Hepatic stellate cell (primary cell): ENCODE measurements around the gene PTPRN2.

ENCODE experiments used
- DNase-seq: peaks from one replicate; pipeline ENCODE4 v3.0.0; 2011; ENCODE audit warnings: low spot score

PTPRN2 gene

DNA sequence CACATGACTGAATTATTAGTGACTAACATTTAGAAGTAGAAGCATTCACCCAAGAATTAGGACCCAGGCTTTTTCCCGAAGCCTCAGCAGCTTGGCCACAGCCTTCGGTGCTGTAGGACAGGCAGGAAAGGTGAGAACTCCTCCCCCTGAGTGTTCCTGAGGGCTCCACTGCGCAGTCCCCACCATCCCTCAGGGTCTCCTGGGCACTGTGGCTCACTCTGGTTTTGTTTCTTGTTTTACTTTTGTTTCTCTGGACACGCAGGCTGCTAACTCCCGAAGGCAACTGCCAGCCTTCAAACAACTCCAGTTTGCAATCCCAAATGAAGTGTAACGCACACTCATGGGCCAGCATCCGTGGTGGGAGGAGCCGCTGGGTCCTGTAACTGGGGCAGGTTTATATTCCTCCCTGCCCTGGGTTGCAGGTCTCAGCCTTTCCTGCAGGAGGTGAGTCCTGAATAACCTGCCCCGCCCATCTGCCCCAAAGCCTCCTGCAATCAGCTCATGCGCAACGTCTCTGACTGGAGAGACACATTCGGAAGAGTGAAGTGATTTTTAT, 492.9 kb downstream of the PTPRN2 start:
- no peak for DNase-seq

DNA sequence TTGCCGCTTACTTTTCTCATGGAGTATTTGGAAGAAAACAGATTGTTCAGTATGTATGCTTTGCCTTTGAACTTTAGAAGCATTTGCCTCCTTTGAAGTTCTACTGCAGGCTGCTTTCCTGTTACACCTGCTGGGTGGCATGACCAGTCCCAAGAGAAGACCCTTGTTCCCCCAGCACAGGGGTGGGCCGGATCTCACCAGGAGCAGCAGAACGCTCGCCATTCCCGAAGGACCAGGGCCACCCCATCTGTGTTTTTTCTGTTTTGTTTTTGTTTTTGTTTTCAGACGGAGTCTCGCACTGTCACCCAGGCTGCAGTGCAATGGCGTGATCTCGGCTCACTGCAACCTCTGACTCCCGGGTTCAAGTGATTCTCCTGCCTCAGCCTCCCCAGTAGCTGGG, 493.6 kb downstream of the PTPRN2 start:
- no peak for DNase-seq

DNA sequence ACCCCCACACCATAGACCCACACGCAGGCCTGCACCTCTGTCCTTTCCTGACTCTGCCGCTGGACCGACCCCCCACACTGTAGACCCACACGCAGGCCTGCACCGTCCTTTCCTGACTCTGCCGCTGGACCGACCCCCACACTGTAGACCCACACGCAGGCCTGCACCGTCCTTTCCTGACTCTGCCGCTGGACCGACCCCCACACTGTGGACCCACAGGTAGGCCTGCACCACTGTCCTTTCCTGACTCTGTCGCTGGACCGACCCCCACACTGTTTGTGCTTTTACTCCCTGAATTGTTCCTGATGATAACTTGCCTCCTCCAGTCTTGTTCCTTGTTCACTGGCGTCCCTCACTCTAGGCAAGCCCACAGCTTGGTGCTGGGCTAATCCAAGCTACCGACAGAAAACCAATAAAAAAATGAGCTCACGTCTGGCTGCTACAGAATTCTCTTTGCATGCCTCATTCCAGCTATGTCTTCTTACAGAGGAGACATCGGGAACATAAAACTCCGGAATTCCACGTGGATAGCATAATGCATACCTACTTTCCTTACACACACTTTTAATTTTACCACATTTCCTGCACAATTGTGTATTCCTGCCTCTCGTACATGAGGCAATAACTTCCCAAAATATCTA, 494.3 kb downstream of the PTPRN2 start:
- no peak for DNase-seq

DNA sequence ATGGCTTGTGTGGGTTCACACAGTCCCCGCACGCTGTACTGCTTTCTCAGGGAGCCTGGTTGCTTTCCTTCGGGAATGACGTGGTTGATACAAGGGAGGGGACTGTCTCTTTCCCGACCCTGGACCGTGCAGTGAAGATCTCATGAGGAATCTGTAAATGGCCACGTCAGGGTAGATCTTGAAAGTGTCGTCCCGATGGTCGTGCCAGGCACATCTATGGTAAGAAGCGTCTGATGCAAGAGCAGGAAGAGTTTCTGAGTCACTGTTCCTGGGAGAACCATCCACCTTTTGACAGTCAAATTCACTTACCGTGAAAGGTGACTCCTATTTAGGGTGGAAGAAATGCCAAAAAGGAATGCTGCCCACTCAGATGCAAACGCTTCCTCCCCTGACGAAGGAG, 500.4 kb downstream of the PTPRN2 start:
- DNase-seq, result no peak

DNA sequence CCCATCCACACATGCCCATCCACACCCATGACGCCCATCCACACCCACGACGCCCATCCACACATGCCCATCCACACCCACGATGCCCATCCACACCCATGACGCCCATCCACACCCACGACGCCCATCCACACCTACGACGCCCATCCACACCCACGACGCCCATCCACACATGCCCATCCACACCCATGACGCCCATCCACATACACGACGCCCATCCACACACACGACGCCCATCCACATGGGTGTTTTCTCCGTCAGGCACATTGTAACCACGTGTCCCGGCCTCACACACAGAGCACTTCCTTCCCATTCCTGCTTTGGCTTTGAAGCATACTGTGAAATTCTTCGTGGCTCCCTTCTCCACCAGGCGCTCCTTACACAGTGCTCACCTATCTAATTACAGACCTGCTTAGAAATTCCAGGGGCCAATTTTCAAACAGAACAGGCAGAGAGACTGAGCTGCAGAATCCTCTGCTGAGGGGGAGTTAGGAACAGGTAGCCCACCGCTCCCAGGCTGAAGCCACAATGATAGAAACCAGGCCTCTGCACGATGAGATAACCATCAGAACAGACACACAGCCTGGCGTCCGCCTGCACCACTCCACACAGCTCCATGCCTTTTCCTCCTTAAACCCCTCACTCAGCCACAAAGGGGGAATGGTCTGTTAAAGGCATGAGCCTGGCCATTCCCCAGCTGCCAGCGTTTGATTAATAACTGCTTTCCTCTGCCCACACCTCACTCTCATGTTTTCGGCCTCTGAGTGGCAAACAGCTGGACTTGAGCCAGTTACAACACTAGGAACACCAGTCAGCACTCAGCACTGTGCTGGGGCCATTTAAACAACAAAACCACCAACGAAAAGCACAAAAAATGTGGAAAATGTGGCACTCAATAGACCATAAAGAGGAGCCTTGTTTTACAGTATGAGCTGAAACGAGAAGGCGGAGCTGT, 501.6 kb downstream of the PTPRN2 start:
- no peak for DNase-seq

DNA sequence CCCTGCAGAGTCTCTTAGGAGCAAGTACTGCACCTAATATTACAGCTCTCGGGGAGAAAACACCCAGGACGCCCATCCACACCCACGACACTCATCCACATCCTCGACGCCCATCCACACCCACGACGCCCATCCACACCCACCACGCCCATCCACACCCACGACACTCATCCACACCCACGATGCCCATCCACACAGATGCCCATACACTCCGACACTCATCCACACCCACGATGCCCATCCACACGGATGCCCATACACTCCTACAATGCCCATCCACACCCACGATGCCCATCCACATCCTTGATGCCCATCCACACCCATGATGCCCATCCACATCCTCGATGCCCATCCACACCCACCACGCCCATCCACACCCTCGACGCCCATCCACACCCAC, 503.1 kb downstream of the PTPRN2 start:
- no peak for DNase-seq

DNA sequence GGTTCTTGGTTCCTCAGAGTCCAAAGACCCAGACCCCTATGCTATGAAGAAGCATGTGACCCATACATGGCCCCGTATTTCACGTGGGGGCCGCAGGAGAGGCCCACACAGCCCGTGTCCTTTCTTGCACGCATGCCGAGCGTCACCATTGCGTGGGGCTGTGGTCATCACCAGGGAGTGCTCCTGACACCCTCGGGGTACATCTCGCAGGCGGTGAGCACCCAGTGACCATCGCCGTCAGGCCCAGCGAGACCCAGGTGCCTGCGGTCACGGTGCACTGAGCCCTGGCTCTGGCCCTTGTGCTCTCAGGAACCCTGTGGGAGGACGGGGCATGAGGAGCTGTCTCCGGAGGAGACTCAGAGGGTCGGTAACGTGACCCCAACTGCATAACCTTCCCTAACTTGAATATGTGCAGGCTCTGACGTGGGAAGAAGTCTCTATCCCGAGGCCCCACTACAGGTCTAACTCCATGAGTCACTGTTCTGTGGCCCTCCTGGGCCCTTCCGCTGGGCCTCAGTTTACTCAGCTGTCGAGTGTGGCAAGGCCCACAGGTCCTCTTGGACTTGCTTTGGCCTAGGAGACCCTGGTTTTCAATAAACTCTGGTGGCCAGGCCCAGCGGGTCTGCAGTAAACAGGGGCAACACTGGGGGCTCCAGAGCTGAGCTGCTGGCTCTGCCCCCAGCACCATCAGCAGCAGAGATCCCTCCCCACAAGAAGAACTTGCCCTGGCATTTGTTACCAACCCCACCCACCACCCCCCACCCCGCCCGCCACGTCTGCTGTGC, 503.9 kb downstream of the PTPRN2 start:
- no peak for DNase-seq

DNA sequence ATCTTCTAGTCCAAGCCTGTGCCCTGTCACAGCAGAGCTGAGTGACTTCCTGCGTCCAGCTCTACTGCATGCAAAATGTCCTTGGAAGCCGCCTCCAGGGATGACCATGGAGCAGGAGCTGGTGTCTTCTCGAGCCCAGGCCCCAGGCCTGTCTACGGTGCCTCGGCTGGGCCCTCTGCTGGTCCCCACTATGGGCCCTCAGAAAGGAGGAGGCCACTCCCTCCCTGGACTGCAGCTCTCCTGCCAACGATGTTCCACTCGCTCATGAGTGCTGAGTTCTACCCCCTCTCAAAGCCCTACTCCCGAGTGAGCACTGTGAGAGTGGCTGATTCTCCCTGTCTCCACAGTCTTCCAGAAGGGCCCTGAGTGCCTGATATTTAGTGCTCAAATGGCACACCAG, 504.9 kb downstream of the PTPRN2 start:
- no peak for DNase-seq

DNA sequence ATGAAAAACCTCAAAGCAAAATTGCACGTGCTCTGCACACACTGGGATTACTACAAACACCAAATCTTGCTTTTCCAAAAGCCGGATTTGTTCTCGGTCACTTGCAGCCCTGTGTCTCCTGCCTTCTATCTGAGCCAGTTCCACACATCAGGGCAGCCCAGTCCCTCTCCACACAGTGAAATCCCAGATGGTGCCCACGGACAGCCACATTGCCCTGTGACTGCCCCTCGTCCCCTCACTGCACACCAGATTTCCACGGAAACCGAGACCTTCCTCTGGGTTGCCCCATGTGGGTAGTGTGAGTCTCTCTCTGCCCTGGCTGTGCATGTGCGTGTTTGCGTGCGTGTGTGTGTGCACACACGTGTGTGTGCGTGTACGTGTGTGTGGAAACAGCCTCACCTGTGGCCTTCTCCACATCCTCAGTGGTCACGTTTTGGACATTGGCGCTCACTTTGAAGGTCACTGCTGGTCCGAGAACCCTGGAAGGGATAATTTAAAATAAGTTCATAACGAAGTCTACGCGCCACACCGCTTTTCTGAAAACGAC, 506.7 kb downstream of the PTPRN2 start:
- DNase-seq, result no peak

DNA sequence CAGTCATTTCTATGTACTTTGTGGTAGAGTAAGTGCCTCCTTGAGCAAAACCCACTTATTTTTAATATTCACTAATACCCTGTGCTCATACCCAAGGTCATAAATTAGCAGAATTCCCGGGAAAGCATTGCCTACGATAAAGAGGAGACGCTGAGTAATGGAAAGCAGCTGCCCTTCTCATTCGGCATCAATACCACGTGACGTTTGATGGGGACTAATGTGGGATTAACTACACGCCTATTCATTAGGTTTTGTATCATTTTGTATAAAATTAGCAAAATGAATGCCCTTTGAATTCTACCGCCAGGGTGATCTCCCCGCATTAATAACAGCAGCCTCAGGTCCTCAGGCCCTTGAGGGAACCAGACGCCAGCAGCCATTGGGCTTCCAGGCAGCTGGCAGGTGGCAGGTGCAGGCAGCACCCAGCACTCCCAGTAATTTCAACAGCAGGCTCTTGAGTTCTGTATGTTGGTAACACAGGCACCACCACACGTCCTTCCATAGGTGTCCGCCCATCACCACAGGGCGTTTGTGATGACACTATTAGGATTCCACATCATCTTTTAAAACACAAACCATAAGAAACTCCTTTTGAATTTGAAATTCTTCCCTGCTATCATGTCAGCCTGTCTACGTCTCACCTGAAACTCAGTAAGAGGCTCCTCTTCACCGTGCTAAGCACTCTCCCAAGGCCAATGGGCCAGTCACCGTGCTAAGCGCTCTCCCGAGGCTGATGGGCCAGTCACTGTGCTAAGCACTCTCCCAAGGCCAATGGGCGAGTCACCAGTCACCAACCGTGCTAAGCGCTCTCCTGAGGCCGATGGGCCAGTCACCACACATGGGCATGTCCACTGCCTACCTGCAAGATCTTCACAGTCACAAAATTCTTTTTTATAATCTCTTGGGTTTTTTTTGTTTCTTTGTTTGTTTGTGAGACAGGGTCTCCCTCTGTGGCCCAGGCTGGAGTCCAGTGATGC, 509.4 kb downstream of the PTPRN2 start:
- DNase-seq, result no peak

DNA sequence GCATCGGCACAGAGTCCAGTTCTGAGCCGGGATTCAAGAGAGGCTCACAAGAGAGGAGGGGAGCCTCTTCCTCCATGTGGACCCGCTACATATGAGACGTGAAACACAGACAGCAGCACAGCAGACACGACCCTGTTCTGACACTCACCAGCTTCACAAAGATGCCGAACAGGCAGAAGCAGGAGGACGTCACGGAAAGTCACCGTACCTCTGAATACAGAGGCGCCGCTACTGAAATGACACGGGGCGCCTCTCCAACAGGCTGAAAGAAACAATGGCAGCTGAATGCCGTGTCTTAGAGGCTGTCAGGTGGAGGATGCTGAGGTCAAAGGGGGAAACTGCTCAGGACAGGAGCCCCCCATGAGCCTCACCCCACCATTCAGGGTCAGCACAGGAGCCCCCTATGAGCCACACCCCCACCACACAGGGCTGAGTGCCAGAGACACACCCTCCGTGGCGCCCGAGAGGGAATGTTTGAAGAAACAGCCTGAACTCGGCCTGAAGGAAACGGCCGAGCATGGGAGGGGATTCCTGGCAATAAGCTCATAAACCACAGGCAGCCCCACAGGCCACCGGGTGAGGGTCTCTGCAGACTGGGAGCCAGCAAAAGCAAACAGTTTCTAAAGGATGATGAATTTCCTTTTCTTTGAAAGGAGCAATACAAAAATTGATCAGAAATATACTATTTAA, 510.3 kb downstream of the PTPRN2 start:
- DNase-seq, result no peak

DNA sequence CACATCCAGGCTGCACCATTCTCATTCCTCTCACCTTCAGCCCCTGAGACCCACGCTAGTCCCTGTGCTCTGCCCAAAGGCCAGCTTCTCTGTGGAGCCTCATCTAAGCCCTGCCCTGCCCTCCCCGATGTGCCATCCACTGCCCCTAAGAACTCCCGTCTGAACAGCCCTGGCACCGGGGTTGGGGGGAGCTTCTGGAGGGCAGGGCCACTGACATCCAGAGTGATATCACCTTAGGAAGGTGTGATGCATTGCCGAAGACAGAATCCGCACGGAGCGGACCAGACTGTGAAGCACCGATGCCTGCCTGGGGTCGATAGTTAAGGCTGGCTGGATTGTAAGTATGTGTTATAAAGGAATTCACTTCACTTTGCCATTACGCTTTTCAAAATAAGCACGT, 511.0 kb downstream of the PTPRN2 start:
- no peak for DNase-seq

DNA sequence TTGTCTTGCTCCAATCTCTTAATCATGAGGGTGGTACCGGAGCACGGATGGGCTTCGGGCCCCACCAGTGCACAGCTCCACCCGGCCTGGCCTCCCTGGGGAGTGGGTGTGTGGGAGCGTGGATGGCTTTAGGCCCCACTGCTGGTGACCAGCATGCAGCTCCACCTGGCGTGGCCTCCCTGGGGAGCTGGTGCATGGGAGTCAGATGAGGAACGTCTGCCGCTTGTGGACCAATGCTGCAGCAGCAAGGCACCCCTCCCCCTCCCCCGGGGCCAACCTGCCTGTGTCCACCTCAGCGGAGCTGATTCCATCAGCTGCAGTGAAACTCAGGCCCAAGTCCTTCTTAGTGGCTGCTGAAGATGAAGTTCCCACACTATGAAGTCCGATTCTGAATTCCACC, 511.4 kb downstream of the PTPRN2 start:
- DNase-seq, result no peak

DNA sequence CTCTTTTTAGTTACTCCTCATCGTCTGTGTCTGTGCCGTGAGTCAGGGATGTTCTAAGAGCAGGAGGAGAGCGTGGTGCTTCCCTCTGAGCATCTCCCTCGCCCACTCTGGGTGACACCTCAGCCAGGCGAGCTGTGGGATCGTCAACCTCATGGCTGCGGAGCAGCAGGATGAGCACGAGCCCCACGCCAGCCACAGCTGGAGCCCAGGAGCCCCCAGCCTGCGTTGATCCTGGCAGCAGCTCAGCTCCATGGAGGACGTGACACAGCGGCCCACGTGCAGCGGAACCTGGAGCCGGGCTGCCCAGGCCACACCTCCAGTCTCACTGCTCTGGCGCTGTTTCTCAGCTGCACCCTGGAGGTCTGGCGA, 512.0 kb downstream of the PTPRN2 start:
- DNase-seq, result no peak

DNA sequence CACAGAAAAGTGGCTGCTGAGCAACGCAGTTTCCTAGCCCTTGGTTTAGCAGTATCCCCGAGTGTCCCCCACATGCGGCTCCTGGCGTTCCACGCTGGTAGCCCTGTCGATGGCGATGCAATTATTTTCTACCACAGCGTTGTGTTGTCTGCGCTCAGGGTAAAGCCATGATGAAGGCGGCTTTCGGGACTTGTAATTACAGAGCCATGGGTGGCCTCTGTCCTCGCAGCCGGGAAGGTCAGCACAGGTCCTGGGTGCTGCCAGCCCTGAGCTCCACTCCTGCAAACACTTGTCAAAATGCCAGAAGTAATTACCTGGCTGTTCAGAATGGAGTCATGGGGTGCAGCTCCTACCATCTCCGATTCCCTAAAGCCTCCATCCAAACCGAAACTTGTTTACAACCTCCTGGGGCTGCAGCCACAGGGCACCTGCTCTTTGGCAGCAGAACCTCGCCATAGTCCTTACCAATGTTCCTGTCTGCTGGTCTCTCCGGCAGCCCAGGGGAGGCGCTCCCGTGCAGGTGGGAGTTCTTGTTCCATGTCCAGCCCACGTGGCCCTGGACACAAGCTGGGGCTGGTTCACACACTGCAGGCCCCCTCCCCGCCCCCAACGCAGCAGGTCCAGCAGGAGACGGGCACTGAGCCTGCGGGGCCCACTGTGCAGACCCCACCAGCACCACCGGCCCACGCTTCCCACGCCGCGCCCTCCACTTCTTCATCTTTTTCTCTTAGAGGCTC, 512.6 kb downstream of the PTPRN2 start:
- DNase-seq, result no peak

DNA sequence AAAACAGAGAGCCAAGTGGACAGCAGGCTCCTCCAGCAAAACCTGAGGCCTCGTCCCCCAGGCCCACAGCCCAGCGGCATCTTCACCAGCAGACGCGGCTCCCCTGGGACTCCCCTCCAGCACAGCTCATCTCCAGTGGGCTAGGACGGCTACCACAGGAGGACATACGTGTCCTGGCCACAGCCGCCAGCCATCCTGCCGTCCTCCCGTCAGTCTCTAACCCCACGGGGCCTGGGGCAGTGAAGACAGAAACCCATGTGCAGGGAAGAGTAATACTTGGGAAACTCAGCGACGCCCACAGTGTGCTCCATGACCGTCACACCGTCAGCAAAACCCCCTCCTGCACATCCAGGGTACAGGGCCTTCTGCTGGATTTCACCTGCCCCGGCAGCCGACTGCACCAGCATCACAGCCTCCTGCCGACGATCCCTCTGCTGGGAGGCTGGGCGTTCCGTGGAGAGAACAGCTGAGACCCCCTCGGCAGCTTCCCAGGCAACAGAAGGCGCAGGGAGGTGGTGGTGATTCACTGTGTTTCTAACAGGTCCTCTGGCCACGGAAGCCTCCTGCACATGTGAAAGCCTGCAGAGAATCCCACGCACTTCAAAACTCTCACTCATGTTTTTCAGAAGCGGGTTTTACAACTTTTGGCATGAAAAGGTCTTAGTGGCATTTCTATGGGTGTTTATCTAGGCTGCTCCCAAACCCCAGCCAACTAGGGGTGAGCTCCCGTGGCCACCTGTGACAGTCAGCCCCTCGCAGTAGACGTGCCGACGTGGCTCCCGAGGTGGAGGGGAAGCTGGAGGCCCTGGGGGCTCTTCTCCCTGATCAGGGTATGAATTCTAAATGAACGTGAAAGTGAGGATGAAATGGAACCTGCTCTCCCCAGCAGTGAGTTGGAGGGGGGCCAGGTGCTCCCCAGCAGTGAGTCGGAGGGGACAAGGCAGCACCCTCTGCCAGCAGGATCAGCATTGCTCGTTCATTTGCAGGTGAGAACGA, 513.5 kb downstream of the PTPRN2 start:
- no peak for DNase-seq

DNA sequence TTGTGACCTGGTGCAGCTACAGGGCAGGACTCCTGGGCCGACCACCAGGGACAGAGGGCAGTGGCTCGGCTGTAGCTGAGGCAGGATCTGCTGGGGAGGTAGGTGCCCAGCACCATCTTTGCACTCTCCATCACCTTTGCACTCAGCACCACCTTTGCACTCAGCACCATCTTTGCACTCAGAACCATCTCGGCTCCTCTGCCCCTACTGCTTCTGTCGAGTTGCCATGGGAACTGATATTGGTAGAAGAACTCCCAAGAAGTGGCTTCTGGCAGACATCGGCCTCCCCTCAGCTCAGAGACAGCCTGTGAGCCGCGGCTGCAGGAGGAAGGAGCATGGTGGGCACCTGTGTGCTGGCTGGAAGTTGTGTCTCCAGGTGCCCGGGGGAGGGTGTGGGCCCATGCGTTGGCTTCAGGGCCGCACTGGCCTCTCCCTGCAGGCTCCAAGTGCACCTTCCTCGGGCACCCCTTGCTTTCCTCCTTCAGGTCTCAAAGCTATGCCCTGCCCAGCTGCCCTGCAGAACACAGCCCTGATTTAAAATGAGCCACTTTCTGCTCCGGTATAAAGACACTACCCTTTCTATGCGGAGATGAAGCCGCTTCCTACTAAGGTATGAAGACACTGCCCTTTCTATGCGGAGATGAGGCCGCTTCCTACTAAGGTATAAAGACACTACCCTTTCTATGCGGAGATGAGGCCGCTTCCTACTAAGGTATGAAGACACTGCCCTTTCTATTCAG, 514.5 kb downstream of the PTPRN2 start:
- DNase-seq, result no peak
